NCI-H2171 (cell line): ENCODE data around the gene OR52E1.
"Not testable (repeated sequence)": the region's sequence is repeated elsewhere in the genome, so short reads cannot be mapped to it uniquely, and the experiment has no call there.

Source experiments
- DNase-seq: peaks from one replicate; lab custom pipeline; 2025; lab: John Stamatoyannopoulos, UW

The OR52E1 gene

DNA sequence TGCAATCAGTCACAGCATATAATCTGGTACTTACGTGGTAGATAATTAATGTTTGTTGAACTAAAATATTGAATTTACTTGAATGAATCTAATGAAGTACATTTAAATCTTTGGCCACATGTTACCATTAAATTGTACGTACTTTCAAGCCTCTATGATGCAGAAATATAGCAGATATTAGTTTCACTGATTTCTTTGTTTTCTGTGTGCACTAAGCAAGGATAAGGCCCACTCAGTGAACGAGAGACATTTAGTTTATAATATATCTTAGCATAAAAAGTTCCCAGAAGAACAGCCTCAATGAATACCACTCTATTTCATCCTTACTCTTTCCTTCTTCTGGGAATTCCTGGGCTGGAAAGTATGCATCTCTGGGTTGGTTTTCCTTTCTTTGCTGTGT is at the start of gene OR52E1:
OR52E1 (plus strand) TSS at position 301 of the 400 bp plus-strand sequence.
- no peak for DNase-seq

DNA sequence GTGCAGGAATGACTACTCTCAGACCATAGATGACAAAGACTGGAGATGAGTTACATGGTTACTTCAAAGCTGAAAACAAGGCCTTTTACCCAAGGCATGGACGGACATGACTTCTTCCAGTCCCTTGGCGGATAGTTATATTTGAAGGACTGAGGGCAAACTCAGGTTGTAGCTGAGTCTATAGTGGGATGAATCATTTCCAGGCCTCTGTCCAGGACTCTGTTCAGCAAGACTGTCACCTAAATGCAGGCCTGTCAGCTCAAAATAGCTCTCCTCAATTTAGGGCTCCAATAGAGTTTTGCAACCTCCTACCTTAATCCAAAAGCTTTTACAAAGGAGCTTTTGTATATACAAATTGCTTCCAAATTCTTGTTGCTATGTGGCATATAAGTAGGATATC is 47.4 kb upstream of the OR52E1 start:
- no peak for DNase-seq

DNA sequence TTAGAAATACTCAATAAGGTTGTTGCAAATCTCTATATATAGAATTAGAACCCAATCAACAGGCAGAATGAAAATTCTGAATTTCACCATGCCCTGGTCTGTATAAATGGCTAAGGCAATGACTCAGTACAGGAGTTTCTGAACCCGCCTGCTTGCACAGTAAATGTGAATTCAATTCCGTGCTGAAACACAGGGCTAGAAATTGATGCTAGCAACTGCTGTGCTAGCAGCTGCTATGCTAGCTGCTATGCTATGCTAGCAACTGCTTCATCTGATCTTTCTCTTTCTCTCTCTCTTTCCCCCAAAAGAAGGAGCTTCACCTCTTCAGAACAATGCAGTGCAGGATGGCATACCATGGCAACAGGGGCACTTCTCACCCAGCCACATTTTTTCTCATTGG is 32.7 kb upstream of the OR52E1 start:
- no peak for DNase-seq

DNA sequence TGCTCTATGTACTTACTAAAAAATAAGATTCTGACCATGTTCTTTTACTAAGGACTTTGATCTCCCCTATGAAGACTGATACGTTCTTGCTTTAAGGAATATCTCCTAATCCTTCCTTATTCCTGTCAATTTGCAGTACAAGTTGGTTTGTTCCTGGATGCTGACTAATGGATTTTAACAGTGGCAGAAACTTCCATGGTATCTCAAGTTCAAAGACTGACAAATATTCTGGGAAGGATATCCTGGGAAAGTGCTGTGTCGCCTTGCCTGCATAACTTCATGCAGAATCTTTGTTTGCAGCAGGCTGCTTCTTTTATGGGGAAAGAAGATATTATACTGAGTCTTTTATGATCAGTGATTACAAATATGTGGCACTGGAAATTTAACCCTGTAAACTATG is 31.4 kb upstream of the OR52E1 start:
- DNase-seq = no peak

DNA sequence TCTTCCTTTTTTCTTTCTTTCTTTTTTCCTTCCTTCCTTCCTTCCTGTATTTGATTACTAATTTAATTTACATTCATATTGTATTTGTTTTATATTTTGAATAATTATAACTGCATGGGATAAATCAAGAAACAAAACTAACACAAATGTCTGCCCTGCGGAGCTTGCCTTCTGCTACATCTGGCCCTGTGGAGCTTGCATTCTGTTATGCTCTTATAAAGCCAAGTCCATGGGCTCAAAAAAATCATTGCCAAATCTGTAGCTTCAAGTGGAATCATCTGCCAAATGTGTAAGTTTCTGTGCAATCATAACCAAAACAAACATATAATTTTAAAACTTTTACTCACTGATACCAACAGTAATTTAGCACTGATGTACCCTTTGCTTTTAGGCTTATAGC is 31.0 kb upstream of the OR52E1 start:
- no peak for DNase-seq

DNA sequence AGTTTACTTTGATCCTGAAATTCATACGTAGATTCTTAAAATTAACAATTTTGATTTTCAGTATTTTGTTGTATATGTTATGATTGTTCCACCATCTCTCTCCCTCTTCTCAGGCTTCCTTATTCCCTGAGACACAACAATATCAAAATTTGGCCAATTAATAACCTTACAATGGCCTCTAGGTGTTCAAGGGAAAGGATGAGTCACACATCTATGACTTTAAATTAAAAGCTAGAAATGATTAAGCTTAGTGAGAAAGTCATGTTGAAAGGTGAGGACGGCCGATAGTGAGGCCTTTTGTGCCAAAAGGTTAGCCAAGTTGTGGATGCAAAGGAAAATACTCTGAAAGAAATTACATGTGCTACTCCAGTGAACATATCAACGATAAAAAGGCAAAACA is 28.5 kb upstream of the OR52E1 start:
- DNase-seq = no peak

DNA sequence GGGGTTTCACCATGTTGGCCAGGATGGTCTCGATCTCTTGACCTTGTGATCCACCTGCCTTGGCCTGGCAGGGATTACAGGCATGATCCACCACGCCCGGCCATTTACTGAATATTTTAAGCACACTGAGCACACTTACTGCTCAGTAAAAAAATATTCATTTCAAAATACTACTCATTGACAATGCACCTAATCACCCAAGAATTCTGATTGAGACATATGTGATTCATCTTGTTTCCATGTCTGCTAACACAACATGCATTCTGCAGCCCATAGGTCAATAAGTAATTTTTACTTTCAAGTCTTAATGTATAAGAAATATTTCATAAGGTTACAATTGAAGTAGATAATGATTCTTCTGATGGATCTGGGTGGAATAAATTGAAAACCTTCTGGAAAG is 27.3 kb upstream of the OR52E1 start:
- DNase-seq = no peak

DNA sequence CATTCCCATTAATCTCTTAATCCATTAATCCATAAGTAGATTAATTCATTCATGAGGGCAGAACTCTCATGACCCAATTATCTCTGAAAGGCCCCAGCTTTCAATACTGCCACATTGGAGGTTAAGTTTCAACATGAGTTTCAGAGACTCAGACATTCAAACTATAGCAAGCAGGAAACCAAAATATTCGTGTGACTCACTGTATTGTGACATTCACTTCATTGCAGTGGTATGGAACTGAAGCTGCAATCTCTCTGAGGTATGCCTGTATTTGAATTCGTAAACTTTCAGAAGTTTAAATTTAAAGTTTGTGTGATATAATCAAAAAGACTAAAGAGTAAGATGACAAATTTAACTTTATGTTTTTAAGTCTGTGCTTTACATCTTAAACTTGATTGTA is 26.0 kb upstream of the OR52E1 start:
- no peak for DNase-seq

DNA sequence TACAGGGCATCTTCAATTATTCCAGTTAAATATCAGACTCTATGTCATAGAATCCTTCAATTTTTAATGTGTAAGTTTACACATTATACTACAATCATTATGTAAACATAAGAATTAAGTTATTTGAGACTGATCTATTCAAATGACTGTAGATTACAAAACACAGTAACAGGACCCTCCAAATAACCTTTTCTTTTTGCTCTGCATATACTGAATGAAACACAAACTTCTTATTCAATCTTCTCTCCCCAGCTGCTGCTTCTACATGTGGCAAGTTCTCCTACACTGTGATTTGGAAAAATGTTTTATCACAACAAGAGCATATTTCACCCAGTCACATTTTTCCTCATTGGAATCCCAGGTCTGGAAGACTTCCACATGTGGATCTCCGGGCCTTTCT is 23.1 kb upstream of the OR52E1 start, which contains the start of gene OR52J3:
OR52J3 (plus strand) TSS at position 301 of the 400 bp plus-strand sequence; CDS start at position 301, 0 bp downstream.
- no peak for DNase-seq

DNA sequence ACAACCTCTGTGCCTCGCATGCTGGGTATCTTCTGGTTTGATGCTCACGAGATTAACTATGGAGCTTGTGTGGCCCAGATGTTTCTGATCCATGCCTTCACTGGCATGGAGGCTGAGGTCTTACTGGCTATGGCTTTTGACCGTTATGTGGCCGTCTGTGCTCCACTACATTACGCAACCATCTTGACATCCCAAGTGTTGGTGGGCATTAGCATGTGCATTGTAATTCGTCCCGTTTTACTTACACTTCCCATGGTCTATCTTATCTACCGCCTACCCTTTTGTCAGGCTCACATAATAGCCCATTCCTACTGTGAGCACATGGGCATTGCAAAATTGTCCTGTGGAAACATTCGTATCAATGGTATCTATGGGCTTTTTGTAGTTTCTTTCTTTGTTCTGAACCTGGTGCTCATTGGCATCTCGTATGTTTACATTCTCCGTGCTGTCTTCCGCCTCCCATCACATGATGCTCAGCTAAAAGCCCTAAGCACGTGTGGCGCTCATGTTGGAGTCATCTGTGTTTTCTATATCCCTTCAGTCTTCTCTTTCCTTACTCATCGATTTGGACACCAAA is 22.5 kb upstream of the OR52E1 start:
- DNase-seq = no peak

DNA sequence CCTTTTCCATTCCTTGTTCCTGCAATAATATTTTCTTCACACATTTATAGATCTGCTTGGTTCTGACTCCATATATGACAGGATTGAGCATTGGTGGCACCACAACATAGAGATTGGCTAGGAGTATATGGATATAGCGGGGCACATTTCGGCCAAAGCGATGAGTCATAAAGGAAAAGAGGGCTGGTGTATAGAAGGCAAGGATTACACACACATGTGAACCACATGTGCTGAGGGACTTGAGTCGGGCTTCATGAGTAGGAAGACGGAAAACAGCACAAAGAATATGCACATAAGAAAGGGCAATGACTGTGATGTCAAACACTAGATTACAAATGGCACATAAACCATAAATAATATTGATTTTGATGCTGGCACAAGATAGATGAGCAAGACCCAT is 10.7 kb upstream of the OR52E1 start:
- not testable (repeated sequence) for DNase-seq

DNA sequence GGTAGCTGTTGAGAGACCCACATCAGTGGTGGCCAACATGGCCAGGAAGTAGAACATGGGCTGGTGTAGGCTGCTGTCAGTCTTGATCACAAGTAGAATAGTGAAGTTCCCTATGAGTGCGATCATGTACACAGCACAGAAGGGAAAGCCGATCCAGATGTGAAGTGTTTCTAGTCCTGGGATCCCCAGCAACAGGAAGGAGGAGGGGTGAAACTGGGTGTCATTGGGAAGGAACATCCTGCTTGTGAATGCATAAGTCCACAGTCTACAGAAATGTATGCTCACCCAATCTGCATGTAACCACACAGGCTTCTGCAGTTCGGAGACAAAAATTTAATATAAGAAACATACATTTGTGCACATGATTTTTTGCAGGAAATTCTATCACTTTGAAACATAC is 10.0 kb upstream of the OR52E1 start, which contains the start of gene OR52E2:
OR52E2 (minus strand) TSS at position 237 of the 400 bp plus-strand sequence; CDS start at position 237, 0 bp downstream.
- no peak for DNase-seq

DNA sequence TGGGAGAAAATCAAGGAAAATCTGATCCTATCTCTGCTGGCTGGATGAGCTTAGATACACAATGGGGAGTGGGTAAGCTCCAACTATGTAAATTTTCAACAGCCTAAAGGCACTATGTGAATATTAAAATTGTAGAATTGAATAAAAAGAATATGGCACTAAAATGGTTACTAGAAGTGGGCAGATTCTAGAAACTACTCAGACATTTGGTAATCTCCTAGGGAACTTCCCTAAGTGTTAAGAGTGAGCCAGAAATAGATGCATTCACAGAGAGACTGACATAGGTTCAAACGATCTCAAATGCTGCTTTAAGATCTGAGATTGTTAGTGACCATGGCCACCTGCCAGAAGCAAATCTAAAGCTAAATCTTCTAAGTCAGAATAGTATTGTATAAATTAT is 4.3 kb upstream of the OR52E1 start:
- no peak for DNase-seq

DNA sequence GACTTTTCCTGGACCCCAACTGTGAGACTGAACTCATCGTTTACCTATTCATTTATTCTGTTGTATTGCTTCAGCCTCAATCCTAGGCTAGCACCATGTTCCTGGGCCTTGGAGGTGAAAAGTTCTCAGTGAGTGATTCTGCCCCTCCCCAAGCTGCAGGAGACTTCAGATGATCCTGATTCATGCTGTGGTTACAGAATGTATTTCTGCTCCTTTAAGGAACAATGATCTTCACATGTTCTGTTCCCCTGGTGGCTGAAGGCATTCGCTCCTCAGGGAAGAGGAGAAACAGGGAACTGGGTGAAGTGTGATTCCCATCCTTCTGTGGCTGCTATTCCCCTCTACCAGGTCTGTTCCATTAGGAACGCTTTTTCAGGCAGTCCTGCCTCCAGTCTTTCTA is 2.4 kb downstream of the OR52E1 start:
- no peak for DNase-seq

DNA sequence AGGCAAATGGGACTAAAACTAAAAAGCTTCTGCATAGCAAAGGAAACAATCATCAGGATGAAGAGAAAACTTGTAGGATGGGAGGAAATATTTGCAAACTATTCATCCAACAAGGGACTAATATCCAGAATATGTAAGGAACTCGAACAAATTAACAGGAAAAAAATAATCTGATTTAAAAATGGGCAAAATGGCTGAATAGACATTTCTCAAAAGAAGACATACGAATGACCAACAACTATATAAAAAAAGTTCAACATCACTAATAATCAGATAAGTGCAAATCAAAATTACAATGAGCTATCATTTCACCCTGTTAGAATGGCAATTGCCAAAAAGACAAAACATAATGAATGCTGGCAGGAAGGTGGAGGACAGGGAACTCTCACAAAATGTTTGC is 12.0 kb downstream of the OR52E1 start:
- no peak for DNase-seq

DNA sequence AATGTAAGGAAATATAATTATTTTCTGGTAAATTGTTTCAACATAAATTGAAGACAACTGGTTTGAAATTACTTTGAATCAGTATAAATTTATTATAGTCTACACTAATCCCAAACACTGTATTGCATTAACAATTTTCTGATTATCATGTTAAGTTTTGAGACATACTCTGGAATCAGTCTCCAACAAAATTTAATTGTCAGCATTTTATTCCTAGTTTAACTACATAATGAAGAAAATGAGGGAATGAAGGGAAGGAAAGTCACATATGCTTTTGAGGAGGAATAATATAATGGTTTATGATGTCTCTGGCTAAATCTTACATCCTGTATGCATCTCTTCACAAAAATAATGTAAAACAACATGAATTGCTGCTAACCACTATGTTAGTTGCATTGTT is 14.2 kb downstream of the OR52E1 start:
- DNase-seq = no peak

DNA sequence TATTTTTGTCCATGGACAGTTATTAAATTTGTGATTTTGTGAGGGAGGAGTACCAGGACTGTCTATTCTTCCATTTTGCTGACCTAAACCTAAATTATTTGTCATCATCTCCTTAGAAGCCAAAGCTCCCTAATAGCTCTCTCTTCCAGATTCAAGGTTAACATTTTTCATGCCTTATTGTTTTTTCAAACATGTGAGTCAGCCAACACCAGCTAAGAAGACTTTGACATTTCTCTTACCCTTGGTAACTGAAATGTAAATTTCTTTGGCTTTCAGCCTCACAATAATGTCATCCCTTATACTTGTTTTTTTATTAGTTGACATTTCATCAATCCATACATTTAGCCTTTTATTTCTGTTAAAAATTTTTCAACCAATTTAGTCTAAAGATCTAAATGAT is 19.2 kb downstream of the OR52E1 start:
- no peak for DNase-seq

DNA sequence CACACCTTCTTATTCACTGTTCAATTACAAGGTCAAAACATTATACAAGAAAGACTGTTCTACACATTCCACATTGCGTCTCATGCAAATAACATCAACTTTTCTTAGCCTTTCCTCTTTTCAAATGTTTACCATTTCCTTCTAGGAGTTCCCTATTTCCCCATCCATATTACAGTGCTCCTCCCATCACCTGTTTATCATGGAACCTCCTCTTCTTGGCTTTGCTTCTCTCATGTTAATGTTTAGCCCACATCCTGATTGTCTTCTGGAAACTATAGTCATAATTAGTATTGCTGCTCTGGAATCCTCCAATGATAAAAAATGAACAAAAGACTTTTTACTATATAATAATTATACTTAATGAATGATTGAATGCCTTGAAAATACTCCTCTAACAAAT is 21.3 kb downstream of the OR52E1 start:
- DNase-seq = no peak

DNA sequence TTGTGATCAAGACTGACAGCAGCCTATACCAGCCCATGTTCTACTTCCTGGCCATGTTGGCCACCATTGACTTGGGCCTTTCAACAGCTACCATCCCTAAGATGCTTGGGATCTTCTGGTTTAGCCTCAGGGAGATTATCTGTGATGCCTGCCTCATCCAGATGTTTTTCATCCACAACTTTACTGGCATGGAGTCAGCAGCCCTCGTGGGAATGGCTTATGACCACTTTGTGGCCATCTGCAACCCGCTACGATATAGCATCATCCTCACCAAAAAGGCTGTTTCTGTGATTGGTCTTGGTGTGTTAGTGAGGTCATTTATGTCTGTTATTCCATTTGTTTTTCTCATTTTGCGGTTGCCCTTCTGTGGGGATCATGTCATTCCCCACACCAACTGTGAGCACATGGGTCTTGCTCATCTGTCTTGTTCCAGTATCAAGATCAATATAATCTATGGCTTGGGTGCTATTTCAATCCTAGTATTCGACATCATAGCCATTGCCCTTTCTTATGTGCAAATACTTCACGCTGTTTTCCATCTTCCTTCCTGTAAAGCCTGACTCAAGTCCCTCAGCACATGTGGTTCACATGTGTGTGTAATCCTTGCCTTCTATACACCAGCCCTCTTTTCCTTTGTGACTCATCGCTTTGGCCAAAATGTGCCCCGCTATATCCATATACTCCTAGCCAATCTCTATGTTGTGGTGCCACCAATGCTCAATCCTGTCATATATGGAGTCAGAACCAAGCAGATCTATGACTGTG is 23.6 kb downstream of the OR52E1 start:
- DNase-seq = no peak

DNA sequence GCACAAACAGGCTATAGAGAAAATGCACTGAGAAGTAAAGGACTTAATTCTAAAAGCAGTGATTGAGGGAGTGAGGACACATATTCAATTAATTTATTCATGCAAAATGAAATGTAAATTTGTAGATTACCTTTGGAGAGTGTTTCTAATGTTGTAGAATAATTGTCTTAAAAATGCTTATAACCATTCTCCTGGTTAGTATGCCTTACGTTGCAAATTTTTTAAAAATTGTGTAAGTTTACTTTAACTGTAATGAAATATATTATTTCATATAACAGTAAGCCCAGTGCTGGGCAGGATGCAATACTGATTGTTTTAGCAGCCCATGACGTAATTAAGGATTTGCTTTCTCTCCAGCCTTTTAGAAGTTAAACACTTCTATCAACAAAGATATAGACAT is 26.6 kb downstream of the OR52E1 start:
- no peak for DNase-seq

DNA sequence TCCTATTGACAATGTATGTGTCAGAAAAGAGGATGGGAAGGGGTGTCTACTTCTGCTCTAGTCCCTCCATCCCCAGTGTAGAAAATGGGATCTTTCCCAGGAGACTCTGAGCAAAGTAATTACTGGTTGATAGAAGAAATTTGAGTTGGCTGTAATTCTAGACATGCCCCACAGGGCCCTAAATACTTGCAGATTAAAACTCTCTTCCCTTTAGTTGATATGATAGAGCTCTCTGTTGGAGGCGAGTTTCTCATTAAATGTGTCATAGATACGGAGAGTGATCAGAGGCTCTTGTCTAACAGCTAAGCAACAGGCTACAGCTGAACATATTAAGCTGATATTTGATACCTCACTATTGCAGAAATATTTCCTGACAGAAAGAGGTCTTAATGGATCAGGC is 32.9 kb downstream of the OR52E1 start:
- DNase-seq = no peak

DNA sequence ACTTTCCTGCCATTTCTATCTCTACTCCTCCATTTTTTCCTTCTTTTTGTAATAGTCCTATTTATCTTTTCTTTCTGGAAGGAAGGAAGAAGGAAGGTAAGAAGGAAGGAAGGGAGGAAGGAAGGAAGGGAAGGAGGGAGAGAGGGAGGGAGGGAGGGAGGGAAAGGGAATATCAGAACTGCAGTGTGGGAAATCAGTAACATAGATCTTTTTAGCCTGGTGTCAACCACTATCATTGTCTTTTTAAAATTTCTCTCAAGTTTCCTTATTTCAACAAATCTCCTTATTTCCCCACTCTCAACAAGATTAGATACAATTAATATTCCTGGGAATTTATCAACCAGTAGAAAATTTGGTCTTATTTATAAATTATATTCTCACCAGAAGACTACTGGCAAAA is 33.7 kb downstream of the OR52E1 start:
- no peak for DNase-seq

DNA sequence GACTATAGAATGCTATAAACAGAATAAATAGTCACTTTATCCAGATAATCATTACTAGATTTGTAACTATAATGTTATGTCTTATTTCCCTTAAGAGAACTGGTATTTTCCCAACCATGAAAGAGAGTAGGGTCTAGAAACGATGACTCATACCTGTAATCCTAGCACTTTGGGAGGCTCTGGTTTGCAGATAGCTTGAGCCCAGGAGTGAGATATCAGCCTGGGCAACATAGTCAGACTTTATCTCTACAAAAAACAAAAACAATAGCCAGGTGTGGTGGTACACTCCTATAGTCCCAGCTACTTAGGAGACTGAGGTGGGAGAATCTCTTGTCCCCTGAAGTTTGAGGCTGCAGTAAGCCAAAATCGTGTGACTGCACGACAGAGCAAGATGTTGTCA is 37.9 kb downstream of the OR52E1 start:
- DNase-seq = no peak

DNA sequence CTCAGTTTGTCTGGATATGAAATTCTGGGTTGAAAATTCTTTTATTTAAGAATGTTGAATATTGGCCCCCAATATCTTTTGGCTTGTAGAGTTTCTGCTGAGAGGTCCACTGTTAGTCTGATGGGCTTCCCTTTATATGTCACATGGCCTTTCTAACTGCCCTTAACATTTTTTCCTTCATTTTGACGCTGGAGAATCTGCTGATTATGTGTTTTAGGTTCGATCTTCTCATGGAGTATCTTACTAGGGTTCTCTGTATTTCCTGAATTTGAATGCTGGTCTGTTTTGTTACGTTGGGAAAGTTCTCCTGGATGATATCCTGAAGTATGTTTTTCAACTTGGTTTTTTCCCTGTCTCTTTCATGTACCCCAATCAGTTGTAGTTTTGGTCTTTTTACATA is 46.0 kb downstream of the OR52E1 start:
- DNase-seq = no peak
